HCT116 (cell line): ENCODE results near the gene NAV1. TPM values are rescaled to one million over a fixed set of nuclear protein-coding genes. Genes with fewer than 3 reads are reported as not detected.

ENCODE experiments used
- ATAC-seq: fragments of 200-7000 bp; cut with Tn5 transposase; 2 replicates; pipeline ENCODE4 v1.9.1; 2020; ENCODE audit warnings: mild to moderate bottlenecking, moderate library complexity
- BruUV-seq: library from RNA; stranded (reverse); fragments of 400-500 nt; replicated peaks from 2 replicates; lab custom pipeline; 2021; lab: Mats Ljungman, UMichigan
- CTCF ChIA-PET: fragments of 300-600 bp; sonication (Branson Sonifier 250); formaldehyde crosslinking; loops from one replicate; lab custom pipeline; 2021; ENCODE audit warnings: antibody characterized with exemption; lab: Charles Lee
- POLR2A ChIA-PET: fragments of 300-600, 350-600 bp; sonication (Branson Sonifier 250); formaldehyde crosslinking; loops from one replicate; lab custom pipeline; 2021; ENCODE audit warnings: antibody characterized with exemption; lab: Charles Lee
- RAD21 ChIA-PET, 2 experiments: fragments of 300-600 bp; sonication (Branson Sonifier 250); formaldehyde crosslinking; loops; one replicate each; lab custom pipeline; 2023; ENCODE audit warnings: low total read pairs in 2 of 2; ENCODE audit not compliant: uncharacterized antibody in 2 of 2, unreplicated experiment in 2 of 2, low non-redundant PET in 1 of 2; lab: Charles Lee
- DNase-seq: peaks from one replicate; pipeline ENCODE4 v3.0.0-alpha.2; 2010; ENCODE audit warnings: low read depth, low spot score
- H2AFZ ChIP-seq: fragments of 200-600 bp; shearing (Covaris generic), sonication (generic); 2 replicates; pipeline ENCODE4 v1.6.1; 2017; ENCODE audit warnings: low read depth, mixed run types, mixed read lengths, antibody characterized with exemption, low read length; ENCODE audit not compliant: poor library complexity, severe bottlenecking
- H3K27ac ChIP-seq: 2 replicates; pipeline ENCODE4 v1.5.1; 2012; ENCODE audit warnings: low read depth, low read length
- H3K27me3 ChIP-seq: fragments of 200-600 bp; sonication (generic); 2 replicates; pipeline ENCODE4 v1.6.1; 2016; ENCODE audit warnings: mixed run types, low read length, mixed read lengths; ENCODE audit not compliant: insufficient read depth
- H3K36me3 ChIP-seq, 2 experiments: fragments of 200-500 bp in 1 of 2; fragments of 200-600 bp in 1 of 2; sonication (Bioruptor generic) in 1 of 2; sonication (generic) in 1 of 2; 2 replicates each; pipeline versions ENCODE4 v1.5.1 to v1.6.1; 2014 to 2016; ENCODE audit warnings: low read length in 2 of 2, inconsistent platforms in 1 of 2, mixed read lengths in 1 of 2, mixed run types in 1 of 2; ENCODE audit not compliant: insufficient read depth in 2 of 2, control insufficient read depth in 1 of 2
- H3K4me1 ChIP-seq, 2 experiments: fragments of 200-600 bp in 1 of 2; sonication (generic) in 1 of 2; 2 replicates each; pipeline versions ENCODE4 v1.5.1 to v1.6.1; 2012 to 2017; ENCODE audit warnings: low read length in 2 of 2, inconsistent platforms in 1 of 2, mild to moderate bottlenecking in 1 of 2, mixed read lengths in 1 of 2, mixed run types in 1 of 2, moderate library complexity in 1 of 2; ENCODE audit not compliant: insufficient read depth in 2 of 2, control insufficient read depth in 1 of 2
- H3K4me2 ChIP-seq: fragments of 200-600 bp; sonication (generic); 2 replicates; pipeline ENCODE4 v1.6.1; 2017; ENCODE audit warnings: mixed run types, low read length, mixed read lengths
- H3K4me3 ChIP-seq, 2 experiments: fragments of 200-600 bp in 1 of 2; sonication (generic) in 1 of 2; replicated peaks in 1 of 2; 2 replicates each; pipeline ENCODE4 v1.5.1; 2011 to 2016; ENCODE audit warnings: low read length in 2 of 2, control low read depth in 1 of 2, low read depth in 1 of 2, mild to moderate bottlenecking in 1 of 2, mixed read lengths in 1 of 2, mixed run types in 1 of 2
- H3K79me2 ChIP-seq: fragments of 200-600 bp; sonication (generic); 2 replicates; pipeline ENCODE4 v1.6.1; 2017; ENCODE audit warnings: mild to moderate bottlenecking, mixed run types, low read length, moderate library complexity, mixed read lengths; ENCODE audit not compliant: insufficient read depth
- H3K9ac ChIP-seq: fragments of 200-600 bp; sonication (generic); 2 replicates; pipeline ENCODE4 v1.6.1; 2016; ENCODE audit warnings: low read length, mixed read lengths
- H3K9me2 ChIP-seq: fragments of 200-600 bp; sonication (generic), shearing (Covaris generic); 2 replicates; pipeline ENCODE4 v1.6.1; 2017; ENCODE audit warnings: mixed run types, mild to moderate bottlenecking, moderate library complexity; ENCODE audit not compliant: insufficient read depth
- H3K9me3 ChIP-seq, 2 experiments: fragments of 200-500 bp in 1 of 2; fragments of 200-600 bp in 1 of 2; sonication (Bioruptor generic) in 1 of 2; sonication (generic) in 1 of 2; 2 replicates each; pipeline ENCODE4 v1.6.1; 2014 to 2017; ENCODE audit warnings: low read length in 2 of 2, mixed read lengths in 2 of 2, inconsistent platforms in 1 of 2, low read depth in 1 of 2, mild to moderate bottlenecking in 1 of 2, mixed run types in 1 of 2, moderate library complexity in 1 of 2; ENCODE audit not compliant: control insufficient read depth in 1 of 2, insufficient read depth in 1 of 2
- H4K20me1 ChIP-seq: fragments of 200-600 bp; sonication (generic), shearing (Covaris generic); 2 replicates; pipeline ENCODE4 v1.6.1; 2017; ENCODE audit warnings: mixed run types, mild to moderate bottlenecking, moderate library complexity; ENCODE audit not compliant: insufficient read depth
- EGR1 ChIP-seq: IDR thresholded peaks from 2 replicates; pipeline ENCODE4 v1.6.1; 2012; ENCODE audit warnings: low read depth
- FOSL1 ChIP-seq: IDR thresholded peaks from 2 replicates; pipeline ENCODE4 v1.6.1; 2012; ENCODE audit warnings: low read depth
- POLR2A ChIP-seq: IDR thresholded peaks from 2 replicates; pipeline ENCODE4 v1.7.0; 2011; ENCODE audit warnings: borderline replicate concordance; ENCODE audit not compliant: insufficient read depth, insufficient read length; ENCODE audit errors: extremely low read depth
- SIN3A ChIP-seq: IDR thresholded peaks from 2 replicates; pipeline ENCODE4 v1.6.1; 2012; ENCODE audit warnings: low read depth
- SRF ChIP-seq: IDR thresholded peaks from 2 replicates; pipeline ENCODE4 v1.6.1; 2012; ENCODE audit warnings: low read depth
- YY1 ChIP-seq: IDR thresholded peaks from 2 replicates; pipeline ENCODE4 v1.6.1; 2011; ENCODE audit warnings: low read length, low read depth, moderate library complexity, mild to moderate bottlenecking; ENCODE audit not compliant: insufficient replicate concordance; ENCODE audit errors: extremely low read depth
- ZFX ChIP-seq: fragments of 450-650 bp; IDR thresholded peaks from 2 replicates; pipeline ENCODE4 v1.6.1; 2017
- intact Hi-C: fragments of 100-400 bp; cut with micrococcal nuclease; formaldehyde crosslinking; loops from 2 replicates; pipeline ENCODE4 v1.10.0; 2022
- total RNA-seq: library from RNA; stranded (reverse); gene quantifications from one replicate; pipeline ENCODE4 v1.2.1, GENCODE V29; 2021; ENCODE audit not compliant: unreplicated experiment
- TF ChIP-seq, protein P1 (sequence below), 3 experiments: fragments of 200-600 bp in 1 of 3; sonication (generic) in 1 of 3; IDR thresholded peaks in 2 of 3; conservative IDR thresholded peaks in 1 of 3; 2 replicates each; pipeline ENCODE4 v1.5.1; 2012 to 2017; ENCODE audit warnings: low read depth in 2 of 3, low read length in 2 of 3, antibody characterized with exemption in 1 of 3, borderline replicate concordance in 1 of 3, control low read depth in 1 of 3, mild to moderate bottlenecking in 1 of 3, mixed read lengths in 1 of 3, mixed run types in 1 of 3, moderate library complexity in 1 of 3; ENCODE audit not compliant: insufficient read depth in 1 of 3
- TF ChIP-seq, protein P2 (sequence below): IDR thresholded peaks from 2 replicates; pipeline ENCODE4 v1.6.1; 2012; ENCODE audit warnings: low read depth
- TF ChIP-seq, protein P3 (sequence below): IDR thresholded peaks from 2 replicates; pipeline ENCODE4 v1.6.1; 2012

NAV1 gene
- total RNA-seq, 1 experiment from 2014 or later: 22.8 TPM

DNA sequence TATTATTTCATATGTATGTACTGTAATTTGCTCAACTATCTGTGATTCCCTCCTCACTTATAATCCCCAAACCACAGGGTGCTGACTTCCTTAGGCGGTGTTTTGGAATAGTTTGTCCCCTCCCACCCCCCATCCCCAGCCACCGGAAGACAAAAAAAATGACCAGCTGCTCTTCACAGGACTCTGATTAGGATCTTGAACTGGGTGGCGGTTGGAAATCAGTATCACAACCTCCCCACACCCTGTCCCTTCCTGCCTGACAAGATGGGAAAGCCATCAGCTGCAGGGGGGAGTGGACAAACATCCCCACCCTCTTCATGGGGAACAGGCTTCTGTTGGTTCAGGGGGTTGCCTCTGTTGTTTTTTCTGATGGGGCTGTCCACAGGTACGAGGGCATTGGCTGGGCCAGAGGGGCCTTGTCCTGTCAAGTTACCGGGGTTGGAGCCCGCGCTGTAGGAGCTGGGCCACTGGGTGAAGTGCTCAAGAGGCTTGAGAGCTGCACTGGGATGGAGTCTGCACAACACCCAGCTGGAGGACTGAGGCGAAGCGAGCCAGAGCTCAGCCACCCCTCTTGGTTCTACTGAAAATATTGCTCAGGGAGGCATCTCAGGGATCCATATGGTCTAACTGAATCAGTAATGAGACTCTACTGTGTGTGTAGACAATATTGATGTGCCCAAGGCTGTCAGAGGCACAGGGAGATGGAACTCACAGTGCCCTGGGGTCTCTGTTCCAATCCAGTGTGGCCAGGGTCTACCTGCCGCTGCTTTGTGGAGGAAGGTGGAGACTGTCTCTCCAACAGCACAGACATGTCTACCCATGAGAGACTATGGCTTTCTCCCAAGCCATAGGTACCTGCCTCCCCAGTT, 28.2 kb downstream of the NAV1 start:
- BruUV-seq: no TSS peak
- POLR2A ChIA-PET: no interaction called here
- no peak overlapping the region for H3K9ac ChIP-seq
- no peak overlapping the region for H2AFZ ChIP-seq
- DNase-seq (no peak), ATAC-seq (no peak)
- TF ChIP-seq, protein P1, sequence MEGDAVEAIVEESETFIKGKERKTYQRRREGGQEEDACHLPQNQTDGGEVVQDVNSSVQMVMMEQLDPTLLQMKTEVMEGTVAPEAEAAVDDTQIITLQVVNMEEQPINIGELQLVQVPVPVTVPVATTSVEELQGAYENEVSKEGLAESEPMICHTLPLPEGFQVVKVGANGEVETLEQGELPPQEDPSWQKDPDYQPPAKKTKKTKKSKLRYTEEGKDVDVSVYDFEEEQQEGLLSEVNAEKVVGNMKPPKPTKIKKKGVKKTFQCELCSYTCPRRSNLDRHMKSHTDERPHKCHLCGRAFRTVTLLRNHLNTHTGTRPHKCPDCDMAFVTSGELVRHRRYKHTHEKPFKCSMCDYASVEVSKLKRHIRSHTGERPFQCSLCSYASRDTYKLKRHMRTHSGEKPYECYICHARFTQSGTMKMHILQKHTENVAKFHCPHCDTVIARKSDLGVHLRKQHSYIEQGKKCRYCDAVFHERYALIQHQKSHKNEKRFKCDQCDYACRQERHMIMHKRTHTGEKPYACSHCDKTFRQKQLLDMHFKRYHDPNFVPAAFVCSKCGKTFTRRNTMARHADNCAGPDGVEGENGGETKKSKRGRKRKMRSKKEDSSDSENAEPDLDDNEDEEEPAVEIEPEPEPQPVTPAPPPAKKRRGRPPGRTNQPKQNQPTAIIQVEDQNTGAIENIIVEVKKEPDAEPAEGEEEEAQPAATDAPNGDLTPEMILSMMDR (IDR thresholded peaks at IDR 0.05 in 2 of 3, conservative IDR thresholded peaks at IDR 0.05 in 1 of 3; ENCODE audit: borderline replicate concordance in 1 of 3, insufficient read depth in 1 of 3, low read depth in 2 of 3, low read length in 2 of 3): no peak
- TF ChIP-seq, protein P2, sequence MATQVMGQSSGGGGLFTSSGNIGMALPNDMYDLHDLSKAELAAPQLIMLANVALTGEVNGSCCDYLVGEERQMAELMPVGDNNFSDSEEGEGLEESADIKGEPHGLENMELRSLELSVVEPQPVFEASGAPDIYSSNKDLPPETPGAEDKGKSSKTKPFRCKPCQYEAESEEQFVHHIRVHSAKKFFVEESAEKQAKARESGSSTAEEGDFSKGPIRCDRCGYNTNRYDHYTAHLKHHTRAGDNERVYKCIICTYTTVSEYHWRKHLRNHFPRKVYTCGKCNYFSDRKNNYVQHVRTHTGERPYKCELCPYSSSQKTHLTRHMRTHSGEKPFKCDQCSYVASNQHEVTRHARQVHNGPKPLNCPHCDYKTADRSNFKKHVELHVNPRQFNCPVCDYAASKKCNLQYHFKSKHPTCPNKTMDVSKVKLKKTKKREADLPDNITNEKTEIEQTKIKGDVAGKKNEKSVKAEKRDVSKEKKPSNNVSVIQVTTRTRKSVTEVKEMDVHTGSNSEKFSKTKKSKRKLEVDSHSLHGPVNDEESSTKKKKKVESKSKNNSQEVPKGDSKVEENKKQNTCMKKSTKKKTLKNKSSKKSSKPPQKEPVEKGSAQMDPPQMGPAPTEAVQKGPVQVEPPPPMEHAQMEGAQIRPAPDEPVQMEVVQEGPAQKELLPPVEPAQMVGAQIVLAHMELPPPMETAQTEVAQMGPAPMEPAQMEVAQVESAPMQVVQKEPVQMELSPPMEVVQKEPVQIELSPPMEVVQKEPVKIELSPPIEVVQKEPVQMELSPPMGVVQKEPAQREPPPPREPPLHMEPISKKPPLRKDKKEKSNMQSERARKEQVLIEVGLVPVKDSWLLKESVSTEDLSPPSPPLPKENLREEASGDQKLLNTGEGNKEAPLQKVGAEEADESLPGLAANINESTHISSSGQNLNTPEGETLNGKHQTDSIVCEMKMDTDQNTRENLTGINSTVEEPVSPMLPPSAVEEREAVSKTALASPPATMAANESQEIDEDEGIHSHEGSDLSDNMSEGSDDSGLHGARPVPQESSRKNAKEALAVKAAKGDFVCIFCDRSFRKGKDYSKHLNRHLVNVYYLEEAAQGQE: no peak
- TF ChIP-seq EGR1 (no peak), FOSL1 (no peak), POLR2A (no peak), YY1 (no peak), SRF (no peak), ZFX (no peak), SIN3A (no peak)
- TF ChIP-seq, protein P3, sequence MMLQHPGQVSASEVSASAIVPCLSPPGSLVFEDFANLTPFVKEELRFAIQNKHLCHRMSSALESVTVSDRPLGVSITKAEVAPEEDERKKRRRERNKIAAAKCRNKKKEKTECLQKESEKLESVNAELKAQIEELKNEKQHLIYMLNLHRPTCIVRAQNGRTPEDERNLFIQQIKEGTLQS: no peak
- CTCF ChIA-PET: no interaction called here
- no peaks in the 10 kb centered on the region for H3K9me2 ChIP-seq
- no peak overlapping the region for H3K27ac ChIP-seq
- no peaks in the 10 kb centered on the region for H4K20me1 ChIP-seq
- intact Hi-C loops: no loop called here
- H3K36me3 ChIP-seq: no peaks in the 10 kb centered on the region
- H3K9me3 ChIP-seq: no peaks in the 10 kb centered on the region
- no peaks in the 10 kb centered on the region for H3K27me3 ChIP-seq
- no peak overlapping the region for H3K4me2 ChIP-seq
- peaks cover 0 to 6% of the 10 kb centered on the region in 2 experiments; a peak in 2 of 4 replicates for H3K4me1 ChIP-seq
- RAD21 ChIA-PET: no interaction called here
- H3K79me2 ChIP-seq: no peaks in the 10 kb centered on the region
- H3K4me3 ChIP-seq: no peak overlapping the region
